Parathyroid adenoma (tissue), 2 donors: ENCODE measurements around the gene RETSAT.

Experiments
- H2AFZ ChIP-seq: fragments of 300-600 bp; sonication (generic); one replicate; pipeline ENCODE4 v1.7.0; 2017; ENCODE audit warnings: antibody characterized with exemption, mild to moderate bottlenecking
- H3K27ac ChIP-seq: fragments of 300-600 bp; sonication (generic); one replicate; pipeline ENCODE4 v1.7.0; 2017
- H3K27me3 ChIP-seq: fragments of 300-600 bp; sonication (generic); one replicate; pipeline ENCODE4 v1.7.0; 2017; ENCODE audit warnings: low read length; ENCODE audit not compliant: control insufficient read depth, insufficient read depth
- H3K36me3 ChIP-seq: fragments of 300-600 bp; sonication (generic); one replicate; pipeline ENCODE4 v1.7.0; 2017; ENCODE audit warnings: low read length; ENCODE audit not compliant: control insufficient read depth, insufficient read depth
- H3K4me1 ChIP-seq: fragments of 300-600 bp; sonication (generic); one replicate; pipeline ENCODE4 v1.7.0; 2017; ENCODE audit warnings: control low read depth
- H3K4me2 ChIP-seq: fragments of 300-600 bp; sonication (generic); one replicate; pipeline ENCODE4 v1.7.0; 2017; ENCODE audit warnings: low read length
- H3K4me3 ChIP-seq: fragments of 300-600 bp; sonication (generic); one replicate; pipeline ENCODE4 v1.7.0; 2017; ENCODE audit warnings: low read depth, low read length
- H3K79me2 ChIP-seq: fragments of 300-600 bp; sonication (generic); one replicate; pipeline ENCODE4 v1.7.0; 2017; ENCODE audit warnings: control low read depth
- H3K9ac ChIP-seq: fragments of 300-600 bp; sonication (generic); one replicate; pipeline ENCODE4 v1.7.0; 2017; ENCODE audit warnings: mild to moderate bottlenecking
- H3K9me3 ChIP-seq: fragments of 300-600 bp; sonication (generic); one replicate; pipeline ENCODE4 v1.7.0; 2017; ENCODE audit warnings: low read length; ENCODE audit not compliant: control insufficient read depth
- CTCF ChIP-seq: fragments of 300-600 bp; sonication (generic); IDR thresholded peaks from one replicate; pipeline ENCODE4 v1.7.0; 2017; ENCODE audit warnings: antibody characterized with exemption, mild to moderate bottlenecking
- donor health status: primary hyperparathyroidism.

The RETSAT gene

GRCh38 chr2:85303780-85304531, 50.4 kb downstream of the RETSAT start:
- Histone ChIP-seq H3K4me1 (no peaks in the 10 kb centered on the region), H3K9ac (no peak overlapping the region), H3K4me2 (no peak overlapping the region), H3K4me3 (no peak overlapping the region), H3K36me3 (no peaks in the 10 kb centered on the region), H3K27me3 (no peaks in the 10 kb centered on the region), H3K79me2 (peaks cover 3% of the 10 kb centered on the region), H3K27ac (no peak overlapping the region), H3K9me3 (no peaks in the 10 kb centered on the region), H2AFZ (no peak overlapping the region)
- no peak for TF ChIP-seq CTCF

GRCh38 chr2:85302121-85302520, 52.2 kb downstream of the RETSAT start:
- Histone ChIP-seq H3K79me2 (peaks cover 3% of the 10 kb centered on the region), H3K9me3 (no peaks in the 10 kb centered on the region), H3K4me3 (no peak overlapping the region)

More at GRCh38 chr2:85302121-85302520, 52.2 kb downstream of the RETSAT start:
- TF ChIP-seq CTCF, result no peak
- no peaks in the 10 kb centered on the region for H3K36me3 ChIP-seq
- no peaks in the 10 kb centered on the region for H3K27me3 ChIP-seq
- no peaks in the 10 kb centered on the region for H3K4me1 ChIP-seq
- H3K27ac ChIP-seq, result no peak overlapping the region
- no peak overlapping the region for H3K4me2 ChIP-seq
- no peak overlapping the region for H3K9ac ChIP-seq
- no peak overlapping the region for H2AFZ ChIP-seq
